ENCODE data around the gene PDE3B.

- TF ChIP-seq CTCF (IDR thresholded peaks at IDR 0.05) (no peak), POLR2A (IDR thresholded peaks at IDR 0.05) (no peak)
Observed at GRCh38 chr11:14751975-14752407, 108.4 kb downstream of the PDE3B start.

Data from adrenal gland (tissue), 5 donors.